H1 (cell line): ENCODE measurements around the gene TSSK6. TPM values are rescaled to one million over a fixed set of nuclear protein-coding genes. Genes with fewer than 3 reads are reported as not detected.

Source experiments
- CTCF ChIA-PET: fragments of 300-600 bp; sonication (Branson Sonifier 250); formaldehyde crosslinking; loops from one replicate; lab custom pipeline; 2021; ENCODE audit not compliant: partially characterized antibody; lab: Charles Lee
- POLR2A ChIA-PET: fragments of 300-600 bp; sonication (Branson Sonifier 250); formaldehyde crosslinking; loops from one replicate; lab custom pipeline; 2021; ENCODE audit warnings: inconsistent platforms; ENCODE audit not compliant: partially characterized antibody; lab: Charles Lee
- DNase-seq, 2 experiments: peaks; one replicate each; pipeline versions ENCODE4 v3.0.0 to v3.0.0-alpha.2; 2010 to 2022; ENCODE audit warnings: low spot score in 2 of 2, low read depth in 1 of 2, mixed read lengths in 1 of 2
- FAIRE-seq: peaks from 2 replicates; lab custom pipeline; 2011; peaks lifted over from hg19 to GRCh38; lab: Jason Lieb, UNC
- H2AFZ ChIP-seq: 2 replicates; pipeline ENCODE4 v1.8.1; 2012; ENCODE audit warnings: low read length, inconsistent platforms
- H2AK5ac ChIP-seq: 2 replicates; pipeline ENCODE4 v1.6.1; 2013; ENCODE audit warnings: low read depth, low read length
- H2BK120ac ChIP-seq: replicated peaks from 2 replicates; pipeline ENCODE3; 2013; ENCODE audit warnings: low read depth, low read length, inconsistent platforms
- H2BK12ac ChIP-seq: 2 replicates; pipeline ENCODE4 v1.6.1; 2013; ENCODE audit warnings: low read depth, low read length
- H2BK15ac ChIP-seq: 2 replicates; pipeline ENCODE4 v1.6.1; 2013; ENCODE audit warnings: low read length
- H2BK20ac ChIP-seq: 2 replicates; pipeline ENCODE4 v1.6.1; 2013; ENCODE audit warnings: low read length
- H2BK5ac ChIP-seq: 2 replicates; pipeline ENCODE4 v1.6.1; 2013; ENCODE audit warnings: low read depth, low read length
- H3K14ac ChIP-seq: 2 replicates; pipeline ENCODE4 v1.6.1; 2013; ENCODE audit warnings: inconsistent platforms; ENCODE audit not compliant: insufficient read length
- H3K18ac ChIP-seq: 2 replicates; pipeline ENCODE4 v1.6.1; 2013; ENCODE audit warnings: low read length; ENCODE audit errors: extremely low read depth
- H3K23ac ChIP-seq: 2 replicates; pipeline ENCODE4 v1.6.1; 2013; ENCODE audit warnings: inconsistent platforms; ENCODE audit not compliant: insufficient read length
- H3K23me2 ChIP-seq: 2 replicates; pipeline ENCODE4 v1.6.1; 2013; ENCODE audit warnings: low read depth, low read length
- H3K27ac ChIP-seq: 2 replicates; pipeline ENCODE4 v1.6.1; 2011; ENCODE audit warnings: low read depth, low read length, inconsistent platforms
- H3K27me3 ChIP-seq, 4 experiments: replicated peaks in 1 of 4; 1 replicate in 1 of 4; 2 replicates in 3 of 4; pipeline versions ENCODE4 v1.6.1 to v1.8.1; 2011 to 2013; ENCODE audit warnings: low read length in 3 of 4, mild to moderate bottlenecking in 3 of 4, inconsistent platforms in 2 of 4, mixed read lengths in 2 of 4, moderate library complexity in 1 of 4; ENCODE audit not compliant: control insufficient read depth in 3 of 4, insufficient read depth in 3 of 4; ENCODE audit errors: extremely low read depth in 1 of 4
- H3K36me3 ChIP-seq, 4 experiments: 2 replicates each; pipeline versions ENCODE4 v1.6.1 to v1.8.1; 2011 to 2013; ENCODE audit warnings: mild to moderate bottlenecking in 4 of 4, low read length in 3 of 4, moderate library complexity in 2 of 4, control low read depth in 1 of 4, inconsistent platforms in 1 of 4; ENCODE audit not compliant: insufficient read depth in 4 of 4, control insufficient read depth in 2 of 4
- H3K4ac ChIP-seq: replicated peaks from 2 replicates; pipeline ENCODE3; 2013; ENCODE audit warnings: low read length, low read depth, mixed read lengths, inconsistent platforms; ENCODE audit not compliant: insufficient read length
- H3K4me1 ChIP-seq, 4 experiments: replicated peaks in 1 of 4; 1 replicate in 1 of 4; 2 replicates in 3 of 4; pipeline versions ENCODE4 v1.6.1 to v1.8.1; 2011 to 2013; ENCODE audit warnings: low read length in 3 of 4, inconsistent platforms in 2 of 4, mixed read lengths in 1 of 4; ENCODE audit not compliant: insufficient read depth in 4 of 4, control insufficient read depth in 3 of 4
- H3K4me2 ChIP-seq, 2 experiments: 2 replicates each; pipeline versions ENCODE4 v1.6.1 to v1.8.1; 2011 to 2013; ENCODE audit warnings: low read depth in 2 of 2, low read length in 2 of 2, control low read depth in 1 of 2, inconsistent platforms in 1 of 2, mild to moderate bottlenecking in 1 of 2; ENCODE audit not compliant: insufficient read depth in 1 of 2
- H3K4me3 ChIP-seq, 4 experiments: fragments of 200-600, 300-600 bp in 1 of 4; sonication (generic), shearing (Covaris generic), sonication (Bioruptor Twin) in 1 of 4; 2 replicates each; pipeline versions ENCODE4 v1.5.1 to v1.8.1; 2011 to 2016; ENCODE audit warnings: low read length in 4 of 4, low read depth in 3 of 4, control low read depth in 2 of 4, inconsistent platforms in 2 of 4, mild to moderate bottlenecking in 2 of 4, mixed read lengths in 1 of 4, moderate library complexity in 1 of 4; ENCODE audit not compliant: insufficient read depth in 2 of 4; ENCODE audit errors: extremely low read depth in 1 of 4
- H3K56ac ChIP-seq: replicated peaks from 2 replicates; pipeline ENCODE3; 2013; ENCODE audit warnings: low read depth, mild to moderate bottlenecking, mixed read lengths, low read length, inconsistent platforms; ENCODE audit not compliant: insufficient read length
- H3K79me1 ChIP-seq: 2 replicates; pipeline ENCODE4 v1.6.1; 2013; ENCODE audit warnings: low read depth, low read length, control low read depth
- H3K79me2 ChIP-seq, 2 experiments: 2 replicates each; pipeline versions ENCODE4 v1.6.1 to v1.8.1; 2012 to 2013; ENCODE audit warnings: low read length in 2 of 2, mild to moderate bottlenecking in 2 of 2, inconsistent platforms in 1 of 2; ENCODE audit not compliant: insufficient read depth in 2 of 2, control insufficient read depth in 1 of 2
- H3K9ac ChIP-seq, 4 experiments: replicated peaks in 1 of 4; 1 replicate in 1 of 4; 2 replicates in 3 of 4; pipeline versions ENCODE4 v1.6.1 to v1.8.1; 2011 to 2013; ENCODE audit warnings: low read depth in 3 of 4, low read length in 3 of 4, control low read depth in 2 of 4, mild to moderate bottlenecking in 2 of 4, moderate library complexity in 2 of 4, inconsistent platforms in 1 of 4; ENCODE audit errors: extremely low read depth in 1 of 4
- H3K9me3 ChIP-seq, 2 experiments: 2 replicates each; pipeline versions ENCODE4 v1.6.1 to v1.8.1; 2012 to 2013; ENCODE audit warnings: mild to moderate bottlenecking in 2 of 2, moderate library complexity in 2 of 2, control low read depth in 1 of 2, inconsistent platforms in 1 of 2, low read depth in 1 of 2, low read length in 1 of 2, mixed read lengths in 1 of 2; ENCODE audit not compliant: insufficient read depth in 2 of 2
- H4K20me1 ChIP-seq, 2 experiments: replicated peaks in 1 of 2; 2 replicates each; pipeline versions ENCODE3 to v1.8.1; 2011 to 2013; ENCODE audit warnings: inconsistent platforms in 2 of 2, low read length in 2 of 2, mild to moderate bottlenecking in 1 of 2; ENCODE audit not compliant: insufficient read depth in 2 of 2, control insufficient read depth in 1 of 2
- H4K5ac ChIP-seq: 2 replicates; pipeline ENCODE4 v1.6.1; 2013; ENCODE audit warnings: low read length, low read depth, mixed read lengths, inconsistent platforms; ENCODE audit not compliant: insufficient read length
- H4K8ac ChIP-seq: 2 replicates; pipeline ENCODE4 v1.8.0; 2013; ENCODE audit warnings: mild to moderate bottlenecking, moderate library complexity, low read length, inconsistent platforms; ENCODE audit not compliant: insufficient read depth; ENCODE audit errors: extremely low read depth
- H4K91ac ChIP-seq: replicated peaks from 2 replicates; pipeline ENCODE3; 2013; ENCODE audit warnings: low read length, mixed read lengths, inconsistent platforms; ENCODE audit not compliant: insufficient read length
- BCL11A ChIP-seq, 2 experiments: IDR thresholded peaks; one replicate each; pipeline ENCODE4 v1.6.1; 2011; ENCODE audit warnings: low read depth in 2 of 2, low read length in 2 of 2, mild to moderate bottlenecking in 2 of 2
- CBX5 ChIP-seq: fragments of 300-800, 300-1000 bp; sonication (generic); IDR thresholded peaks from 2 replicates; pipeline ENCODE4 v1.7.1; 2016; ENCODE audit warnings: antibody characterized with exemption, low read length, low read depth
- CEBPB ChIP-seq: IDR thresholded peaks from 2 replicates; pipeline ENCODE4 v1.6.1; 2012; ENCODE audit warnings: low read depth, low read length
- CHD2 ChIP-seq: IDR thresholded peaks from 2 replicates; pipeline ENCODE4 v1.6.1; 2012; ENCODE audit warnings: low read length, improper control_type of control experiment
- HDAC6 ChIP-seq: IDR thresholded peaks from one replicate; pipeline ENCODE4 v1.7.1; 2012; ENCODE audit warnings: low read depth, mild to moderate bottlenecking, inconsistent platforms, low read length, moderate library complexity
- JUN ChIP-seq: IDR thresholded peaks from 2 replicates; pipeline ENCODE4 v1.6.1; 2011; ENCODE audit warnings: low read depth, mild to moderate bottlenecking, improper control_type of control experiment, low read length
- KDM4A ChIP-seq: IDR thresholded peaks from one replicate; pipeline ENCODE4 v1.7.1; 2012; ENCODE audit warnings: low read depth, mild to moderate bottlenecking, moderate library complexity, low read length, inconsistent platforms; ENCODE audit not compliant: severe bottlenecking
- RXRA ChIP-seq: IDR thresholded peaks from 2 replicates; pipeline ENCODE4 v1.6.1; 2011; ENCODE audit warnings: low read depth, mild to moderate bottlenecking, low read length, moderate library complexity; ENCODE audit not compliant: insufficient read depth
- SIN3A ChIP-seq, 2 experiments: IDR thresholded peaks in 1 of 2; conservative IDR thresholded peaks in 1 of 2; 2 replicates each; pipeline ENCODE4 v1.6.1; 2011 to 2012; ENCODE audit warnings: low read length in 2 of 2, improper control_type of control experiment in 1 of 2, low read depth in 1 of 2, mild to moderate bottlenecking in 1 of 2
- SP1 ChIP-seq: IDR thresholded peaks from 2 replicates; pipeline ENCODE4 v1.6.1; 2011; ENCODE audit warnings: low read depth, low read length
- TEAD4 ChIP-seq: IDR thresholded peaks from 2 replicates; pipeline ENCODE4 v1.6.1; 2012; ENCODE audit warnings: low read depth, low read length, inconsistent platforms, mixed read lengths
- ZNF274 ChIP-seq: IDR thresholded peaks from 2 replicates; pipeline ENCODE4 v1.7.0; 2012; ENCODE audit warnings: low read length, borderline replicate concordance; ENCODE audit errors: extremely low read depth
- WGBS, 2 experiments: shearing (Covaris generic) in 1 of 2; methylation state at CpG; one replicate each; pipeline versions ENCODE4 v1.1.6 to v1.1.7; 2013 to 2015; ENCODE audit warnings: low lambda C conversion rate in 2 of 2, mixed read lengths in 2 of 2, inconsistent platforms in 1 of 2, low coverage in 1 of 2, missing lambda C conversion rate in 1 of 2; ENCODE audit not compliant: insufficient replicate concordance in 2 of 2, insufficient coverage in 1 of 2, insufficient read length in 1 of 2; ENCODE audit errors: extremely low coverage in 1 of 2, missing lambda C conversion rate in 1 of 2; 5-methylcytosine and 5-hydroxymethylcytosine counted together
- polyA plus RNA-seq, 7 experiments: library from polyadenylated mRNA; depleted of rRNA in 3 of 7; stranded (reverse) in 5 of 7; unstranded in 2 of 7; fragments of >200 nt in 5 of 7; fragments of 200-250 nt in 2 of 7; gene quantifications; 1 replicate in 5 of 7; 2 replicates in 1 of 7; 4 replicates in 1 of 7; pipeline versions ENCODE4 v1.2.1 to v1.2.3, GENCODE V29; 2011 to 2013; ENCODE audit warnings: missing spikeins in 2 of 7, mixed read lengths in 2 of 7
- total RNA-seq: library from RNA; stranded (reverse); fragmentation: NEBNext Ultra II Directional; extraction: Animal tissue kit (Norgen Biotek cat#: 25700); gene quantifications from 2 replicates; pipeline ENCODE4 v1.2.1, GENCODE V29; 2021
- TF ChIP-seq, protein P1 (sequence below): IDR thresholded peaks from 2 replicates; pipeline ENCODE4 v1.6.1; 2012; ENCODE audit warnings: inconsistent platforms

The TSSK6 gene
- total and polyA plus RNA-seq, 2 of the 8 experiments (the other 6 are each of a cell fraction or from before 2014, with no cell fraction given), result 3.6 to 7.8 TPM

DNA sequence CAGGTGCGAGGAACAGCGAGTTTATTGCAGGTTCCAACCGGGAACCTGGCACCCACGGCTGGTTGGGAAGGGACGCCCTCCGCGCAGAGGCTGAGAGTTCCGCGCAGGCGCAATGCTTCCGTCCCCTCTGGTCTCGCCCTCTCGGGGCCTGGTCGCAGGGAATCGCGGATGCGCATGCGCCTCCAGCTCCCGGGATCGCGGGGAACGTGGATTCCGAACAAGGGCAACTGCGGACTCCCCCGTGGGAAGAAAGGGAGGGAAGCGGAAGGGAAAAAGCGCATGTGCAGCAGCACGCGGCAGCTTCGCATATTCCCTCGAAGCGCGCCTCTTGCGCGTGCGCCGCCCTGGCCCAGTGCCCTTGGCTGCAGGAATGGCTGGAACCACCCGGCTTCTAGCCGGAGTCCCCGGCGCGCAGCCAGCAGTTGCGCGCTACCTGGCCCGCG, 1.1 kb downstream of the TSSK6 start:
- Histone ChIP-seq H3K9ac (no peak overlapping the region), H2BK12ac (no peak overlapping the region), H3K27me3 (no peaks in the 10 kb centered on the region; a peak in 1 of 7 replicates), H3K4me1 (peaks cover 0 to 2% (median 0%) of the 10 kb centered on the region in 4 experiments; a peak in 1 of 7 replicates), H3K56ac (no peak overlapping the region), H3K79me1 (peaks cover 7% of the 10 kb centered on the region), H3K4me2 (no peak overlapping the region), H3K27ac (no peak overlapping the region), H4K20me1 (peaks cover 0 to 1% of the 10 kb centered on the region in 2 experiments), H3K23me2 (peaks cover 4% of the 10 kb centered on the region; the same call in 1 of the 2 replicates), H3K4ac (no peak overlapping the region), H3K36me3 (peaks cover 0 to 5% (median 2%) of the 10 kb centered on the region in 4 experiments; a peak in 5 of 8 replicates), H4K8ac (no peak overlapping the region), H2BK15ac (no peak overlapping the region), H4K5ac (no peak overlapping the region), H3K9me3 (no peaks in the 10 kb centered on the region), H2BK120ac (no peak overlapping the region), H2BK5ac (no peak overlapping the region), H4K91ac (no peak overlapping the region), H3K14ac (no peak overlapping the region), H3K18ac (no peak overlapping the region), H3K4me3 (no peak overlapping the region), H3K23ac (no peak overlapping the region), H2BK20ac (no peak overlapping the region), H2AK5ac (no peak overlapping the region), H3K79me2 (peaks cover 0 to 23% of the 10 kb centered on the region in 2 experiments; a peak in 2 of 4 replicates), H2AFZ (no peak overlapping the region)
- 95% methylated on average over 34 of the region's 46 CpGs; no CpG with 5 or more reads in 1 of the 2 experiments for WGBS, 2 experiments
- CTCF ChIA-PET, result interaction anchor here (1.0 to 3.2 kb wide), 5 partner anchors 16 to 148 kb away, joined by 4 to 10 read pairs (median 9); no protein-coding TSS in a partner anchor
- FAIRE-seq (no peak), DNase-seq (no peak)
- TF ChIP-seq HDAC6 (no peak), CHD2 (no peak), CEBPB (no peak), CBX5 (no peak), KDM4A (no peak), BCL11A (IDR thresholded peaks at IDR 0.05; ENCODE audit: low read depth in 2 of 2, low read length in 2 of 2) (no peak), RXRA (no peak), TEAD4 (no peak), SP1 (no peak), ZNF274 (no peak), JUN (no peak), SIN3A (conservative IDR thresholded peaks at IDR 0.05 in 1 of 2, IDR thresholded peaks at IDR 0.05 in 1 of 2; ENCODE audit: low read depth in 1 of 2, low read length in 2 of 2) (no peak)
- TF ChIP-seq, protein P1, sequence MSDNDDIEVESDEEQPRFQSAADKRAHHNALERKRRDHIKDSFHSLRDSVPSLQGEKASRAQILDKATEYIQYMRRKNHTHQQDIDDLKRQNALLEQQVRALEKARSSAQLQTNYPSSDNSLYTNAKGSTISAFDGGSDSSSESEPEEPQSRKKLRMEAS, result no peak
- POLR2A ChIA-PET, result interaction anchor here (0.7 to 6.7 kb wide), 8 partner anchors 10 to 284 kb away, joined by 3 to 34 read pairs (median 4); partner anchors contain the start of genes GATAD2A and YJEFN3
